ENCODE results near the gene PINLYP. TPM values are rescaled to one million over a fixed set of nuclear protein-coding genes. Genes with fewer than 3 reads are reported as not detected.

The PINLYP gene
- polyA plus RNA-seq, 1 of the 3 experiments (the other 2 are of a cell fraction) = 5.5 TPM

- Histone ChIP-seq H3K4me2 (no peak overlapping the region), H4K20me1 (ENCODE audit: insufficient read depth) (no peaks in the 10 kb centered on the region), H3F3A (replicated peaks; ENCODE audit: insufficient read depth) (no peaks in the 10 kb centered on the region), H2AFZ (ENCODE audit: low read depth) (no peak overlapping the region), H3K9ac (no peak overlapping the region), H3K27ac (ENCODE audit: low read depth in 2 of 2, low read length in 1 of 2) (no peak overlapping the region), H3K36me3 (replicated peaks in 1 of 2; ENCODE audit: control insufficient read depth in 1 of 2, insufficient read depth in 2 of 2, low read length in 1 of 2) (peaks cover 10 to 25% of the 10 kb centered on the region in 2 experiments), H3K9me2 (no peaks in the 10 kb centered on the region), H3K4me3 (ENCODE audit: low read depth in 2 of 2, low read length in 1 of 2) (no peak overlapping the region), H3K9me3 (no peaks in the 10 kb centered on the region), H3K27me3 (ENCODE audit: insufficient read depth) (no peaks in the 10 kb centered on the region), H3K79me2 (ENCODE audit: insufficient read depth) (peaks cover 43% of the 10 kb centered on the region), H3K4me1 (ENCODE audit: control insufficient read depth in 1 of 2, insufficient read depth in 2 of 2, low read depth in 1 of 2, low read length in 1 of 2) (no peaks in the 10 kb centered on the region)
- DNase-seq = no peak
- CTCF ChIA-PET = interaction anchor here (1.1 kb wide), 1 partner anchor 16 kb away, joined by 4 read pairs; no protein-coding TSS in a partner anchor
- WGBS (ENCODE audit: low lambda C conversion rate) = 81% methylated on average over 3 of the region's 3 CpGs
- POLR2A ChIA-PET = no interaction called here
- no peak for TF ChIP-seq FOXJ3 (CRISPR knock-in tag; IDR thresholded peaks at IDR 0.05)
- no peak for TF ChIP-seq USF1 (IDR thresholded peaks at IDR 0.05; ENCODE audit: borderline replicate concordance, low read depth)
- no peak for TF ChIP-seq GABPA (IDR thresholded peaks at IDR 0.05; ENCODE audit: low read depth)
- no peak for TF ChIP-seq EP300 (IDR thresholded peaks at IDR 0.05; ENCODE audit: borderline replicate concordance in 1 of 2, low read depth in 1 of 2, low read length in 1 of 2)
- TF ChIP-seq GATA2 (CRISPR knock-in tag; IDR thresholded peaks at IDR 0.05) = no peak
- TF ChIP-seq NFIC (IDR thresholded peaks at IDR 0.05; ENCODE audit: borderline replicate concordance) = no peak
- no peak for TF ChIP-seq NRF1 (IDR thresholded peaks at IDR 0.05; ENCODE audit: low read depth, low read length)
- no peak for TF ChIP-seq RCOR1 (IDR thresholded peaks at IDR 0.05; ENCODE audit: low read length)
- no peak for TF ChIP-seq JUND (IDR thresholded peaks at IDR 0.05)
- no peak for TF ChIP-seq FOSL2 (IDR thresholded peaks at IDR 0.05; ENCODE audit: borderline replicate concordance, low read depth)
- no peak for TF ChIP-seq RFX5 (IDR thresholded peaks at IDR 0.05; ENCODE audit: low read length)
- TF ChIP-seq FOXM1 (IDR thresholded peaks at IDR 0.05; ENCODE audit: low read depth) = no peak
- no peak for TF ChIP-seq REST (IDR thresholded peaks at IDR 0.05; ENCODE audit: low read depth, low read length)
These were observed 34.9 kb downstream of the PINLYP start for GRCh38 chr19:43610493-43610892.

GRCh38 chr19:43611788-43612187 is 36.2 kb downstream of the PINLYP start, which contains the start of gene SRRM5:
SRRM5 (plus strand) TSS chr19:43612088; CDS start chr19:43612122, 34 bp downstream.
- Histone ChIP-seq H3K9ac (no peak within 1 kb of the TSS), H4K20me1 (ENCODE audit: insufficient read depth) (no peaks in the 10 kb centered on the region), H3K27me3 (ENCODE audit: insufficient read depth) (no peaks in the 10 kb centered on the region), H3K4me1 (ENCODE audit: control insufficient read depth in 1 of 2, insufficient read depth in 2 of 2, low read depth in 1 of 2, low read length in 1 of 2) (no peaks in the 10 kb centered on the region; a peak in 1 of 4 replicates), H3K27ac (ENCODE audit: low read depth in 2 of 2, low read length in 1 of 2) (no peak within 1 kb of the TSS), H3K9me3 (no peaks in the 10 kb centered on the region), H2AFZ (ENCODE audit: low read depth) (no peak within 1 kb of the TSS), H3K4me3 (ENCODE audit: low read depth in 2 of 2, low read length in 1 of 2) (no peak within 1 kb of the TSS), H3K79me2 (ENCODE audit: insufficient read depth) (peaks cover 56% of the 10 kb centered on the region), H3K4me2 (no peak within 1 kb of the TSS), H3K36me3 (replicated peaks in 1 of 2; ENCODE audit: control insufficient read depth in 1 of 2, insufficient read depth in 2 of 2, low read length in 1 of 2) (peaks cover 6 to 23% of the 10 kb centered on the region in 2 experiments), H3K9me2 (no peaks in the 10 kb centered on the region), H3F3A (replicated peaks; ENCODE audit: insufficient read depth) (no peaks in the 10 kb centered on the region)
- POLR2A ChIA-PET = interaction anchor here (0.7 kb wide), 1 partner anchor 8 kb away, joined by 3 read pairs; the partner anchor contains the start of gene ZNF428
- 95% methylated on average over 3 of the region's 3 CpGs for WGBS (ENCODE audit: low lambda C conversion rate)
- TF ChIP-seq NFIC (IDR thresholded peaks at IDR 0.05; ENCODE audit: borderline replicate concordance) (no peak), MAX (IDR thresholded peaks at IDR 0.05; ENCODE audit: low read depth) (no peak), FOXJ3 (CRISPR knock-in tag; IDR thresholded peaks at IDR 0.05) (no peak)
- DNase-seq = no peak
- CTCF ChIA-PET = no interaction called here
